GM12878 (cell line): Measurements from ENCODE around the gene MCM9. TPM values are rescaled to one million over a fixed set of nuclear protein-coding genes. Genes with fewer than 3 reads are reported as not detected.

Experiments
- ATAC-seq: fragments of 200-7000 bp; cut with Tn5 transposase; 3 replicates; pipeline ENCODE4 v1.9.1; 2020; ENCODE audit warnings: mild to moderate bottlenecking, moderate library complexity
- BruUV-seq: library from RNA; stranded (reverse); fragments of 400-500 nt; replicated peaks from 2 replicates; lab custom pipeline; 2021; lab: Mats Ljungman, UMichigan
- CTCF ChIA-PET: fragments of 300-600 bp; sonication (Branson Sonifier 250); formaldehyde crosslinking; extraction: SDS; loops from one replicate; lab custom pipeline; 2021; ENCODE audit warnings: inconsistent platforms; lab: Yijun Ruan, JAX
- POLR2A ChIA-PET: fragments of 350-600 bp; formaldehyde crosslinking; extraction: SDS; loops from one replicate; lab custom pipeline; 2021; ENCODE audit warnings: inconsistent platforms; lab: Charles Lee
- RAD21 ChIA-PET: fragments of 300-600 bp; sonication (Branson Sonifier 250); formaldehyde crosslinking; loops from one replicate; lab custom pipeline; 2023; ENCODE audit warnings: antibody characterized with exemption; ENCODE audit not compliant: unreplicated experiment; lab: Charles Lee
- SMC1A ChIA-PET: fragments of 300-600 bp; sonication (Branson Sonifier 250); formaldehyde crosslinking; loops from one replicate; lab custom pipeline; 2023; ENCODE audit not compliant: unreplicated experiment, uncharacterized antibody; lab: Charles Lee
- DNase-seq: peaks from one replicate; pipeline ENCODE4 v3.0.0-alpha.2; 2011; ENCODE audit warnings: low read depth, low spot score
- FAIRE-seq: peaks from 3 replicates; lab custom pipeline; 2011; peaks lifted over from hg19 to GRCh38; lab: Jason Lieb, UNC
- H2AFZ ChIP-seq: 2 replicates; pipeline ENCODE4 v1.6.0; 2011; ENCODE audit warnings: low read depth, low read length, control low read depth; ENCODE audit not compliant: control insufficient read depth
- H3K27ac ChIP-seq: 2 replicates; pipeline ENCODE4 v1.5.1; 2011; ENCODE audit warnings: control low read depth; ENCODE audit not compliant: control insufficient read depth, insufficient read depth
- H3K27me3 ChIP-seq, 2 experiments: replicated peaks in 1 of 2; 2 replicates each; pipeline versions ENCODE4 v1.6.0 to v1.6.1; 2011; ENCODE audit warnings: low read length in 1 of 2; ENCODE audit not compliant: control insufficient read depth in 2 of 2, insufficient read depth in 2 of 2
- H3K36me3 ChIP-seq, 2 experiments: 2 replicates each; pipeline ENCODE4 v1.5.1; 2011; ENCODE audit warnings: low read length in 1 of 2; ENCODE audit not compliant: control insufficient read depth in 2 of 2, insufficient read depth in 2 of 2
- H3K4me1 ChIP-seq: 2 replicates; pipeline ENCODE4 v1.6.1; 2011; ENCODE audit warnings: mild to moderate bottlenecking, low read length, moderate library complexity, mixed read lengths; ENCODE audit not compliant: control insufficient read depth, insufficient read depth
- H3K4me2 ChIP-seq: 2 replicates; pipeline ENCODE4 v1.6.0; 2011; ENCODE audit warnings: control low read depth; ENCODE audit not compliant: control insufficient read depth, insufficient read depth
- H3K4me3 ChIP-seq: fragments of 200-600 bp; sonication (generic); 2 replicates; pipeline ENCODE4 v1.5.1; 2016
- H3K79me2 ChIP-seq: 2 replicates; pipeline ENCODE4 v1.6.0; 2011; ENCODE audit warnings: low read length; ENCODE audit not compliant: control insufficient read depth, insufficient read depth
- H3K9ac ChIP-seq: 2 replicates; pipeline ENCODE4 v1.8.0; 2011; ENCODE audit warnings: low read length, control low read depth, mixed read lengths; ENCODE audit not compliant: control insufficient read depth, insufficient read depth
- H3K9me3 ChIP-seq: replicated peaks from 3 replicates; pipeline ENCODE4 v1.5.1; 2011; ENCODE audit warnings: mild to moderate bottlenecking, low read length; ENCODE audit not compliant: control insufficient read depth, insufficient read depth
- H4K20me1 ChIP-seq: 2 replicates; pipeline ENCODE4 v1.6.0; 2011; ENCODE audit not compliant: control insufficient read depth, insufficient read depth
- CEBPZ ChIP-seq: fragments of 150-350 bp; IDR thresholded peaks from 2 replicates; pipeline ENCODE4 v1.6.1; 2016; ENCODE audit warnings: low read depth, low read length
- CHD2 ChIP-seq: IDR thresholded peaks from 2 replicates; pipeline ENCODE4 v1.6.1; 2011; ENCODE audit warnings: low read depth, low read length, improper control_type of control experiment, borderline replicate concordance
- CHD4 ChIP-seq: fragments of 200-600 bp; sonication (generic); IDR thresholded peaks from 2 replicates; pipeline ENCODE4 v1.6.1; 2016; ENCODE audit warnings: mild to moderate bottlenecking
- DPF2 ChIP-seq: fragments of 450-650 bp; IDR thresholded peaks from 2 replicates; pipeline ENCODE4 v1.6.1; 2017; ENCODE audit warnings: mild to moderate bottlenecking
- FOXK2 ChIP-seq: fragments of 450-650 bp; IDR thresholded peaks from 2 replicates; pipeline ENCODE4 v1.6.1; 2017; ENCODE audit warnings: mild to moderate bottlenecking, moderate library complexity
- HDAC6 ChIP-seq: fragments of 200-600 bp; sonication (generic); IDR thresholded peaks from one replicate; pipeline ENCODE4 v1.8.0; 2017; ENCODE audit warnings: antibody characterized with exemption; ENCODE audit not compliant: unreplicated experiment
- IRF3 ChIP-seq: fragments of 450-650 bp; IDR thresholded peaks from 2 replicates; pipeline ENCODE4 v1.6.1; 2014; ENCODE audit warnings: mild to moderate bottlenecking
- NBN ChIP-seq: fragments of 450-650 bp; IDR thresholded peaks from 2 replicates; pipeline ENCODE4 v1.6.1; 2016
- RELA ChIP-seq: fragments of 450-650 bp; IDR thresholded peaks from 2 replicates; pipeline ENCODE4 v1.8.0; 2014; ENCODE audit warnings: borderline replicate concordance; ENCODE audit not compliant: partially characterized antibody
- SPI1 ChIP-seq: IDR thresholded peaks from 2 replicates; pipeline ENCODE4 v1.6.1; 2011; ENCODE audit warnings: low read depth, mild to moderate bottlenecking, low read length, moderate library complexity, borderline replicate concordance; ENCODE audit not compliant: insufficient read depth
- SUPT20H ChIP-seq: IDR thresholded peaks from 2 replicates; pipeline ENCODE4 v1.6.1; 2011; ENCODE audit warnings: low read depth, mild to moderate bottlenecking, low read length, moderate library complexity, borderline replicate concordance; ENCODE audit not compliant: control insufficient read depth
- TBL1XR1 ChIP-seq: IDR thresholded peaks from 2 replicates; pipeline ENCODE4 v1.6.1; 2012; ENCODE audit warnings: low read depth, low read length, improper control_type of control experiment
- WGBS: methylation state at CpG from one replicate; pipeline ENCODE4 v1.1.6; 2016; ENCODE audit warnings: low lambda C conversion rate; ENCODE audit not compliant: insufficient replicate concordance, insufficient coverage; ENCODE audit errors: missing lambda C conversion rate; 5-methylcytosine and 5-hydroxymethylcytosine counted together
- in situ Hi-C: fragments of 300-500 bp; cut with MboI; formaldehyde crosslinking; loops from 9 replicates; pipeline ENCODE4 v1.14.3; 2018; ENCODE audit warnings: mixed read lengths
- intact Hi-C: fragments of 100-400 bp; cut with micrococcal nuclease; formaldehyde crosslinking; loops from one replicate; pipeline ENCODE4 v1.14.2; 2022; ENCODE audit not compliant: unreplicated experiment
- polyA plus RNA-seq, 11 experiments: library from polyadenylated mRNA; depleted of rRNA in 4 of 11; unstranded in 6 of 11; stranded (reverse) in 5 of 11; fragments of >200 nt; fragmentation: Nextera tagmentation in 4 of 11; fragmentation: Illumina TruSeq in 1 of 11; extraction: Ambion mirVana in 4 of 11; extraction: Trizol in 1 of 11; gene quantifications; 1 replicate in 1 of 11; 2 replicates in 10 of 11; pipeline versions ENCODE4 v1.2.1 to v1.2.3, GENCODE V29; 2011 to 2016; ENCODE audit warnings: inconsistent platforms in 2 of 11, missing spikeins in 2 of 11, low read depth in 1 of 11
- total RNA-seq, 4 experiments: library from RNA; depleted of rRNA in 3 of 4; stranded (reverse); fragments of >200 nt in 3 of 4; fragmentation: Illumina TruSeq in 1 of 4; extraction: Trizol in 1 of 4; gene quantifications; 2 replicates each; pipeline versions ENCODE4 v1.2.1 to v1.2.3, GENCODE V29; 2013 to 2021

MCM9 gene
- total and polyA plus RNA-seq, 10 of the 15 experiments (the other 5 are each of a cell fraction or from before 2014, with no cell fraction given): 3.4 to 18.5 (median 9.7) TPM

- no peaks in the 10 kb centered on the region for H4K20me1 ChIP-seq
- intact Hi-C loops: loop anchor here (5.0 kb wide), 5 partner anchors 68 to 933 kb away; partner anchors contain the start of gene CEP85L
- DNase-seq (no peak), FAIRE-seq (no peak), ATAC-seq (no peak)
- 90% methylated on average over 2 of the region's 2 CpGs for WGBS
- no peaks in the 10 kb centered on the region for H3K9me3 ChIP-seq
- no peaks in the 10 kb centered on the region for H3K36me3 ChIP-seq
- in situ Hi-C loops: loop anchor here (10.0 to 25.0 kb wide), 2 partner anchors 201 to 788 kb away; no protein-coding TSS in a partner anchor
- no TSS peak for BruUV-seq
- H3K27me3 ChIP-seq: peaks cover 0 to 2% of the 10 kb centered on the region in 2 experiments; a peak in 1 of 4 replicates
- POLR2A ChIA-PET: interaction anchor here (0.6 kb wide), 2 partner anchors 11 to 67 kb away, joined by 3 to 4 read pairs; no protein-coding TSS in a partner anchor
- no peak overlapping the region for H3K9ac ChIP-seq
- SMC1A ChIA-PET: interaction anchor here (1.1 to 5.0 kb wide), 2 partner anchors 9 to 210 kb away, joined by 3 to 29 read pairs; no protein-coding TSS in a partner anchor
- H3K27ac ChIP-seq: no peak overlapping the region
- no peak overlapping the region for H2AFZ ChIP-seq
- no peaks in the 10 kb centered on the region for H3K79me2 ChIP-seq
- RAD21 ChIA-PET: interaction anchor here (1.0 kb wide), 1 partner anchor 335 kb away, joined by 4 read pairs; no protein-coding TSS in a partner anchor
- no peak overlapping the region for H3K4me3 ChIP-seq
- peaks cover 3% of the 10 kb centered on the region; the same call in 1 of the 2 replicates for H3K4me1 ChIP-seq
- TF ChIP-seq HDAC6 (no peak), IRF3 (no peak)
- H3K4me2 ChIP-seq: no peak overlapping the region
- CTCF ChIA-PET: interaction anchor here (0.6 to 3.9 kb wide), 4 partner anchors 69 to 417 kb away, joined by 3 to 38 read pairs (median 7); no protein-coding TSS in a partner anchor
Observed at GRCh38 chr6:118775381-118775780, 159.6 kb downstream of the MCM9 start.

GRCh38 chr6:118774581-118774980 is 160.4 kb downstream of the MCM9 start:
- Histone ChIP-seq H2AFZ (no peak overlapping the region), H3K27ac (no peak overlapping the region), H3K4me1 (peaks cover 3% of the 10 kb centered on the region; the same call in 1 of the 2 replicates), H4K20me1 (no peaks in the 10 kb centered on the region), H3K36me3 (no peaks in the 10 kb centered on the region), H3K9ac (no peak overlapping the region), H3K4me3 (no peak overlapping the region), H3K4me2 (no peak overlapping the region), H3K9me3 (no peaks in the 10 kb centered on the region), H3K79me2 (no peaks in the 10 kb centered on the region), H3K27me3 (peaks cover 0 to 2% of the 10 kb centered on the region in 2 experiments; a peak in 1 of 4 replicates)
- SMC1A ChIA-PET: no interaction called here
- no TSS peak for BruUV-seq
- in situ Hi-C loops: loop anchor here (10.0 kb wide), 1 partner anchor 200 kb away; no protein-coding TSS in a partner anchor
- FAIRE-seq: no peak
- no peak for DNase-seq
- no peak for ATAC-seq
- CTCF ChIA-PET: interaction anchor here (1.0 to 1.6 kb wide), 4 partner anchors 77 to 215 kb away, joined by 3 to 6 read pairs (median 3); no protein-coding TSS in a partner anchor
- intact Hi-C loops: no loop called here
- RAD21 ChIA-PET: no interaction called here
- WGBS: 48% methylated on average over 2 of the region's 2 CpGs
- POLR2A ChIA-PET: no interaction called here
- TF ChIP-seq DPF2 (no peak), CEBPZ (no peak), SPI1 (no peak), SUPT20H (no peak), TBL1XR1 (no peak), NBN (no peak), CHD4 (no peak), FOXK2 (no peak), CHD2 (no peak), RELA (no peak)
